ENCODE measurements around the gene GPRASP2. TPM values are rescaled to one million over a fixed set of nuclear protein-coding genes. Genes with fewer than 3 reads are reported as not detected.

The GPRASP2 gene
- total and polyA plus RNA-seq, 2 experiments from 2014 or later: 8.4 to 16.4 TPM

GRCh38 chrX:102697494-102697893 lies 14.8 kb upstream of the GPRASP2 start:
- TF ChIP-seq EZH2phosphoT487 (IDR thresholded peaks at IDR 0.05; ENCODE audit: insufficient read depth, low read depth) (no peak), EZH2 (IDR thresholded peaks at IDR 0.05; ENCODE audit: insufficient read depth, poor library complexity, severe bottlenecking) (no peak)
- H3K79me2 ChIP-seq (ENCODE audit: insufficient read depth): no peaks in the 10 kb centered on the region
- no peaks in the 10 kb centered on the region for H3K9me2 ChIP-seq (ENCODE audit: insufficient read depth)
- no peaks in the 10 kb centered on the region for H3K4me1 ChIP-seq (ENCODE audit: insufficient read depth)
- H3F3A ChIP-seq (ENCODE audit: insufficient read depth): no peaks in the 10 kb centered on the region
- in situ Hi-C loops (cut with MboI): no loop called here
- no peak overlapping the region for H3K9ac ChIP-seq
- H3K4me3 ChIP-seq: no peak overlapping the region
- peak; percentile 49 for DNase-seq
- H3K4me2 ChIP-seq (ENCODE audit: unreplicated experiment): no peak overlapping the region
- H3K27me3 ChIP-seq (replicated peaks; ENCODE audit: insufficient read depth): no peaks in the 10 kb centered on the region
- H2AFZ ChIP-seq: no peak overlapping the region
- no peaks in the 10 kb centered on the region for H3K36me3 ChIP-seq (ENCODE audit: low read depth)
- H3K27ac ChIP-seq: no peak overlapping the region
- H4K20me1 ChIP-seq (ENCODE audit: insufficient read depth): no peaks in the 10 kb centered on the region
- no peaks in the 10 kb centered on the region for H3K9me3 ChIP-seq (ENCODE audit: low read depth)

- H3F3A ChIP-seq (ENCODE audit: insufficient read depth): no peaks in the 10 kb centered on the region
- no peak overlapping the region for H3K9ac ChIP-seq
- H3K27ac ChIP-seq: no peak overlapping the region
- no peaks in the 10 kb centered on the region for H3K9me3 ChIP-seq (ENCODE audit: low read depth)
- H4K20me1 ChIP-seq (ENCODE audit: insufficient read depth): no peaks in the 10 kb centered on the region
- H3K36me3 ChIP-seq (ENCODE audit: low read depth): no peaks in the 10 kb centered on the region
- 52 to 59% methylated on average over 2 of the region's 2 CpGs for WGBS, 2 experiments (ENCODE audit: low coverage in 1 of 2, low lambda C conversion rate in 2 of 2, missing lambda C conversion rate in 2 of 2)
- H3K4me1 ChIP-seq (ENCODE audit: insufficient read depth): no peaks in the 10 kb centered on the region; the same call in 1 of the 2 replicates
- TF ChIP-seq EZH2 (IDR thresholded peaks at IDR 0.05; ENCODE audit: insufficient read depth, poor library complexity, severe bottlenecking): no peak
- no peak for TF ChIP-seq EZH2phosphoT487 (IDR thresholded peaks at IDR 0.05; ENCODE audit: insufficient read depth, low read depth)
- H3K4me2 ChIP-seq (ENCODE audit: unreplicated experiment): no peak overlapping the region
- no peaks in the 10 kb centered on the region for H3K9me2 ChIP-seq (ENCODE audit: insufficient read depth)
- H3K79me2 ChIP-seq (ENCODE audit: insufficient read depth): no peaks in the 10 kb centered on the region
- no peak for DNase-seq
- no peak overlapping the region for H3K4me3 ChIP-seq
- no peaks in the 10 kb centered on the region for H3K27me3 ChIP-seq (replicated peaks; ENCODE audit: insufficient read depth)
- in situ Hi-C loops (cut with MboI): no loop called here
- no peak overlapping the region for H2AFZ ChIP-seq
Measured at GRCh38 chrX:102708900-102709299, 3.3 kb upstream of the GPRASP2 start.

GRCh38 chrX:102711872-102712215 lies 404 bp upstream of the GPRASP2 start:
- Histone ChIP-seq H3K4me2 (ENCODE audit: unreplicated experiment) (no peak overlapping the region), H3K27ac (no peak overlapping the region), H3K79me2 (ENCODE audit: insufficient read depth) (no peaks in the 10 kb centered on the region), H3K9ac (peak overlapping the region; percentile 85; the same call in 1 of the 2 replicates), H3K36me3 (ENCODE audit: low read depth) (no peaks in the 10 kb centered on the region), H3F3A (ENCODE audit: insufficient read depth) (no peaks in the 10 kb centered on the region), H3K9me3 (ENCODE audit: low read depth) (no peaks in the 10 kb centered on the region), H3K27me3 (replicated peaks; ENCODE audit: insufficient read depth) (no peaks in the 10 kb centered on the region), H2AFZ (peak overlapping the region; percentile 91), H4K20me1 (ENCODE audit: insufficient read depth) (no peaks in the 10 kb centered on the region), H3K9me2 (ENCODE audit: insufficient read depth) (no peaks in the 10 kb centered on the region), H3K4me3 (peak overlapping the region; percentile 78), H3K4me1 (ENCODE audit: insufficient read depth) (no peaks in the 10 kb centered on the region; the same call in 1 of the 2 replicates)
- no peak for DNase-seq
- TF ChIP-seq EZH2 (IDR thresholded peaks at IDR 0.05; ENCODE audit: insufficient read depth, poor library complexity, severe bottlenecking): no peak
- WGBS, 2 experiments (ENCODE audit: low coverage in 1 of 2, low lambda C conversion rate in 2 of 2, missing lambda C conversion rate in 2 of 2): no CpG with 5 or more reads among the region's 19 CpGs
- in situ Hi-C loops (cut with MboI): no loop called here

- Histone ChIP-seq H2AFZ (peak overlapping the region; percentile 91), H3K27ac (0 out of 2 replicates have a peak overlapping the region, but pooled peaks have one; percentile 7), H3K9ac (peak overlapping the region; percentile 85), H3K79me2 (ENCODE audit: insufficient read depth) (no peaks in the 10 kb centered on the region), H3K27me3 (replicated peaks; ENCODE audit: insufficient read depth) (no peaks in the 10 kb centered on the region), H4K20me1 (ENCODE audit: insufficient read depth) (no peaks in the 10 kb centered on the region), H3K9me2 (ENCODE audit: insufficient read depth) (no peaks in the 10 kb centered on the region), H3F3A (ENCODE audit: insufficient read depth) (no peaks in the 10 kb centered on the region), H3K4me1 (ENCODE audit: insufficient read depth) (no peaks in the 10 kb centered on the region; the same call in 1 of the 2 replicates), H3K4me3 (peak overlapping the region; percentile 78), H3K9me3 (ENCODE audit: low read depth) (no peaks in the 10 kb centered on the region), H3K4me2 (ENCODE audit: unreplicated experiment) (peak overlapping the region; percentile 80), H3K36me3 (ENCODE audit: low read depth) (no peaks in the 10 kb centered on the region)
- in situ Hi-C loops (cut with MboI): no loop called here
- TF ChIP-seq EZH2phosphoT487 (IDR thresholded peaks at IDR 0.05; ENCODE audit: insufficient read depth, low read depth): no peak
- 1 to 4% methylated on average over 5 to 23 of the region's 23 CpGs for WGBS, 2 experiments (ENCODE audit: low coverage in 1 of 2, low lambda C conversion rate in 2 of 2, missing lambda C conversion rate in 2 of 2)
- DNase-seq: peak; percentile 71
Measured at GRCh38 chrX:102712981-102713625, 855 bp downstream of the GPRASP2 start.

GRCh38 chrX:102714994-102715393 lies 2.7 kb downstream of the GPRASP2 start:
- Histone ChIP-seq H3K27me3 (replicated peaks; ENCODE audit: insufficient read depth) (no peaks in the 10 kb centered on the region), H3K79me2 (ENCODE audit: insufficient read depth) (no peaks in the 10 kb centered on the region), H3K36me3 (ENCODE audit: low read depth) (no peaks in the 10 kb centered on the region), H3K27ac (no peak overlapping the region), H3K4me2 (ENCODE audit: unreplicated experiment) (no peak overlapping the region), H3K4me1 (ENCODE audit: insufficient read depth) (no peaks in the 10 kb centered on the region; the same call in 1 of the 2 replicates), H3K4me3 (no peak overlapping the region), H2AFZ (no peak overlapping the region), H3K9me2 (ENCODE audit: insufficient read depth) (no peaks in the 10 kb centered on the region), H4K20me1 (ENCODE audit: insufficient read depth) (no peaks in the 10 kb centered on the region), H3K9me3 (ENCODE audit: low read depth) (no peaks in the 10 kb centered on the region), H3K9ac (no peak overlapping the region), H3F3A (ENCODE audit: insufficient read depth) (no peaks in the 10 kb centered on the region)
- DNase-seq: no peak
- in situ Hi-C loops (cut with MboI): no loop called here
- WGBS, 2 experiments (ENCODE audit: low coverage in 1 of 2, low lambda C conversion rate in 2 of 2, missing lambda C conversion rate in 2 of 2): 86 to 98% methylated on average over 5 to 6 of the region's 6 CpGs
- TF ChIP-seq EZH2 (IDR thresholded peaks at IDR 0.05; ENCODE audit: insufficient read depth, poor library complexity, severe bottlenecking) (no peak), EZH2phosphoT487 (IDR thresholded peaks at IDR 0.05; ENCODE audit: insufficient read depth, low read depth) (no peak)
